IPS-15b (cell line): ENCODE measurements around the gene DCUN1D3.
"Not testable (repeated sequence)": the region's sequence is repeated elsewhere in the genome, so short reads cannot be mapped to it uniquely, and the experiment has no call there.

Experiments used
- H3K27me3 ChIP-seq: one replicate; pipeline ENCODE4 v1.6.1; 2013; ENCODE audit warnings: low read length; ENCODE audit not compliant: control insufficient read depth, insufficient read depth
- H3K36me3 ChIP-seq: one replicate; pipeline ENCODE4 v1.6.1; 2013; ENCODE audit warnings: low read length; ENCODE audit not compliant: control insufficient read depth, insufficient read depth
- H3K4me1 ChIP-seq: one replicate; pipeline ENCODE4 v1.6.1; 2013; ENCODE audit warnings: mild to moderate bottlenecking, low read length; ENCODE audit not compliant: control insufficient read depth, insufficient read depth
- H3K4me3 ChIP-seq: one replicate; pipeline ENCODE4 v1.5.1; 2013; ENCODE audit warnings: low read depth, low read length
- H3K9ac ChIP-seq: one replicate; pipeline ENCODE4 v1.6.1; 2013; ENCODE audit warnings: low read depth, mild to moderate bottlenecking, low read length
- H3K9me3 ChIP-seq: one replicate; pipeline ENCODE4 v1.6.1; 2013; ENCODE audit warnings: mild to moderate bottlenecking, low read length; ENCODE audit not compliant: control insufficient read depth, insufficient read depth

The DCUN1D3 gene

GRCh38 chr16:20937736-20938135 lies 37.6 kb upstream of the DCUN1D3 start:
- no peak overlapping the region for H3K9ac ChIP-seq
- H3K9me3 ChIP-seq = no peaks in the 10 kb centered on the region
- H3K27me3 ChIP-seq = no peaks in the 10 kb centered on the region
- H3K4me1 ChIP-seq = no peaks in the 10 kb centered on the region
- H3K4me3 ChIP-seq = no peak overlapping the region
- H3K36me3 ChIP-seq = no peaks in the 10 kb centered on the region

- H3K9me3 ChIP-seq = no peaks in the 10 kb centered on the region
- no peaks in the 10 kb centered on the region for H3K4me1 ChIP-seq
- H3K9ac ChIP-seq = no peak overlapping the region
- no peak overlapping the region for H3K4me3 ChIP-seq
- H3K36me3 ChIP-seq = no peaks in the 10 kb centered on the region
- no peaks in the 10 kb centered on the region for H3K27me3 ChIP-seq
Measured at GRCh38 chr16:20933589-20933988, 33.4 kb upstream of the DCUN1D3 start.

- no peaks in the 10 kb centered on the region for H3K9me3 ChIP-seq
- H3K4me1 ChIP-seq = no peaks in the 10 kb centered on the region
- no peak overlapping the region for H3K9ac ChIP-seq
- no peaks in the 10 kb centered on the region for H3K27me3 ChIP-seq
- no peaks in the 10 kb centered on the region for H3K36me3 ChIP-seq
- H3K4me3 ChIP-seq = no peak overlapping the region
Measured at GRCh38 chr16:20931066-20931600, 31.0 kb upstream of the DCUN1D3 start.

DNA sequence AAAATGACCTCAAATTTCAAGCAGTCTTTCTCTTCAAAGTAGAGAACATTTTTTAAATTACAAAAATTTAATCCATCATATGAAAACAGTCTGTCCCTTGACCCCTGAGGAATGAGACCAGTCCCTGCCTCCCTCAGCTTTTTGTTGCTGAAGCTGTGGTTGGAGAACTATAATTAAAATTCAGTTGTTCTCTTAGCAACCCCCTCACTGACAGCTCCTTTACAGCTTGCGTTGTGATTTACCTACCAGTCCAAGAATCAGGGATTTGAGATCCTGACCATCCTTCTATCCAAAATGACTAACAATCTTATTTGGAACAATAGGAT lies 30.2 kb upstream of the DCUN1D3 start:
- no peak overlapping the region for H3K9ac ChIP-seq
- H3K4me3 ChIP-seq = no peak overlapping the region
- H3K9me3 ChIP-seq = no peaks in the 10 kb centered on the region
- no peaks in the 10 kb centered on the region for H3K36me3 ChIP-seq
- H3K27me3 ChIP-seq = no peaks in the 10 kb centered on the region
- H3K4me1 ChIP-seq = no peaks in the 10 kb centered on the region

- H3K27me3 ChIP-seq, H3K4me1 ChIP-seq, H3K9ac ChIP-seq, H3K9me3 ChIP-seq, H3K36me3 ChIP-seq, H3K4me3 ChIP-seq: not testable (repeated sequence)
Measured at GRCh38 chr16:20929676-20930364, 29.7 kb upstream of the DCUN1D3 start.

DNA sequence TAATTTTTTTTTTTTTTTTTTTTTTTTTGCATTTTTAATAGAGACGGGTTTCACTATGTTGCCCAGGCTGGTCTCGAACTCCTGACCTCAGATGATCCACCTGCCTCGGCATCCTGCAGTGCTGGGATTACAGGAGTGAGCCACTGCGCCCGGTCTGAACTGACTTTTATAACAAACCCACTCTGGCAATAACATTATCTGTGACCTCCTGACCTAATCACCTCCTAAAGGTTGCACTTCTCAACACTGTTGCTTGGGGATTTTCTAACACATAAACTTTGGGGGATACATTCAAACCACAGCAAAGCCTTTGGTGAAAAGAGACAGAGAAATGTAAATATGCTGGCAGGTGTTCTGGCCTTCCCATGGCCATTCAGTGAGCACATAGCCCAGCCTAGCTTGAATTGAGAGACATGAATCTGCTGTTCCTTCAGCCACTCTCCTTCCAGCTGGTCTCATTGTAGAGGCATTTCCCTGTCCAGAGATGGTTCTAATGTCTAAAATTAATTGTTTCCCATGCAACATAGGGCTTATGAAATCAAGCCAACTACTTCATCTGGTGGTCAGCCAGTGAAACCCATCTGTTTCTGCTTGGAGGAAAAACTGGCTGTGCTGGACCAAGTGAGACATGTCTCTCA lies 28.7 kb upstream of the DCUN1D3 start:
- no peak overlapping the region for H3K4me3 ChIP-seq
- H3K4me1 ChIP-seq = no peaks in the 10 kb centered on the region
- H3K27me3 ChIP-seq = no peaks in the 10 kb centered on the region
- no peaks in the 10 kb centered on the region for H3K36me3 ChIP-seq
- H3K9ac ChIP-seq = no peak overlapping the region
- no peaks in the 10 kb centered on the region for H3K9me3 ChIP-seq

DNA sequence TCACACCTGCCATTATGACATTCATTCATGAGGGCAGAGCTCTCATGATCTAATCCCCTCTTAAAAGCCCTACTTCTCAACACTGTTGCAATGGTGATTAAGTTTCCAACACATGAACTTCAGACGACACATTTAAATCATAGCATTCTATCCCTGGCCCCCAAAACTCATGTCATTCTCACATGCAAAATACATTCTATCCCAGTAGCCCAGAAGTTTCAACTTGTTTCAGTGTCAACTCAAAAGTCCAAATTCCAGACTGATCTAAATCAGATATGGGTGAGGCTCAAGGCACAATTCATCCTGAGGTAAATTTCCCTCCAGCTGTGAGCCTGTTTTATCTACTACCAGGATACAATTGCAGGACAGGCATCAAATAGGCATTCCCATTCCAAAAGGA lies 25.6 kb upstream of the DCUN1D3 start:
- H3K4me3 ChIP-seq = no peak overlapping the region
- H3K36me3 ChIP-seq = no peaks in the 10 kb centered on the region
- no peak overlapping the region for H3K9ac ChIP-seq
- H3K9me3 ChIP-seq = no peaks in the 10 kb centered on the region
- H3K4me1 ChIP-seq = no peaks in the 10 kb centered on the region
- no peaks in the 10 kb centered on the region for H3K27me3 ChIP-seq

DNA sequence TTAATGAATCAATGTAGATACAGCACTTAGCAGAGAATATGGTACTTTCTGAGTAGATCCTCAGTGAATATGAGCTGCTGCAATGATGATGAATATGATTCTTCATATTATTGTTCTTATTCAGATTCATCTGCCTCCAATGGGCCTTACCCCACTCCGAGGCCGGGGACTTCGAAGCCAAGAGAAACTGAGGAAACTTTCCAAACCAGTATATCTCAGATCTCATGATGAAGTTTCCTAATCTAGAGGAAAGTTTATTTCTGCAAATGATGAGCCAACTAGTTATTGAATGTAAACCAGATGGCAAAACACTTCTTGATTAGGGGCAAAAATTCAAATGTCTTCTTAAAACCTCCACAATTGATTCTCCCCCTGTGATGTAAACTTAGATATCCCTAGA lies 23.7 kb upstream of the DCUN1D3 start:
- H3K9me3 ChIP-seq = no peaks in the 10 kb centered on the region
- no peaks in the 10 kb centered on the region for H3K4me1 ChIP-seq
- no peaks in the 10 kb centered on the region for H3K36me3 ChIP-seq
- no peak overlapping the region for H3K9ac ChIP-seq
- no peaks in the 10 kb centered on the region for H3K27me3 ChIP-seq
- no peak overlapping the region for H3K4me3 ChIP-seq

GRCh38 chr16:20920799-20921198 lies 20.6 kb upstream of the DCUN1D3 start:
- Histone ChIP-seq H3K9me3 (no peaks in the 10 kb centered on the region), H3K9ac (no peak overlapping the region)

DNA sequence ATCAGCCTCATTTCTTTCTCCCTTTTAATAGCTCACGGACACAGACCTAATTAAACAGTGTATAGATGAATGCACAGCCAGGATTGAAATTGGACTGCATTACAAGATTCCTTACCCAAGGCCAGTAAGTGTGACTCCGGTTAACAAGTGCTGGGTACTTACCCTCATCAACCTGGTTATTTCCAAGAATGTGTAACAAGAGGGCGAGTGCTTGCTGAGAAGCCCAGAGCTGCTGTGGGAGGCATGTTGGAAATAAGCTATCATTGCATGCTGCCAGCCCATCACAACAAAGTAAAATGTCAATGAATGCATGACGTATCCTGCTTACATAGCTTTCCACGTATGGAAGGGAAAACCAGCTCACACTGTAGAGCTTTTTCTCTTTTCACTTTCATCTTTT lies 19.9 kb upstream of the DCUN1D3 start:
- Histone ChIP-seq H3K4me1 (no peaks in the 10 kb centered on the region), H3K27me3 (no peaks in the 10 kb centered on the region), H3K4me3 (no peak overlapping the region), H3K36me3 (no peaks in the 10 kb centered on the region), H3K9ac (no peak overlapping the region), H3K9me3 (no peaks in the 10 kb centered on the region)

More at GRCh38 chr16:20920799-20921198, 20.6 kb upstream of the DCUN1D3 start:
- no peak overlapping the region for H3K4me3 ChIP-seq
- H3K36me3 ChIP-seq = no peaks in the 10 kb centered on the region
- no peaks in the 10 kb centered on the region for H3K4me1 ChIP-seq
- H3K27me3 ChIP-seq = no peaks in the 10 kb centered on the region

- H3K36me3 ChIP-seq = no peaks in the 10 kb centered on the region
- no peaks in the 10 kb centered on the region for H3K9me3 ChIP-seq
- H3K27me3 ChIP-seq = no peaks in the 10 kb centered on the region
- no peak overlapping the region for H3K4me3 ChIP-seq
- no peak overlapping the region for H3K9ac ChIP-seq
- H3K4me1 ChIP-seq = no peaks in the 10 kb centered on the region
Measured at GRCh38 chr16:20918486-20919239, 18.5 kb upstream of the DCUN1D3 start.

GRCh38 chr16:20916942-20917341 lies 16.8 kb upstream of the DCUN1D3 start:
- Histone ChIP-seq H3K4me3 (no peak overlapping the region), H3K9ac (no peak overlapping the region), H3K36me3 (no peaks in the 10 kb centered on the region), H3K9me3 (no peaks in the 10 kb centered on the region), H3K27me3 (no peaks in the 10 kb centered on the region), H3K4me1 (no peaks in the 10 kb centered on the region)
